Measurements from ENCODE around the gene TMEM229B.

Gene TMEM229B

DNA sequence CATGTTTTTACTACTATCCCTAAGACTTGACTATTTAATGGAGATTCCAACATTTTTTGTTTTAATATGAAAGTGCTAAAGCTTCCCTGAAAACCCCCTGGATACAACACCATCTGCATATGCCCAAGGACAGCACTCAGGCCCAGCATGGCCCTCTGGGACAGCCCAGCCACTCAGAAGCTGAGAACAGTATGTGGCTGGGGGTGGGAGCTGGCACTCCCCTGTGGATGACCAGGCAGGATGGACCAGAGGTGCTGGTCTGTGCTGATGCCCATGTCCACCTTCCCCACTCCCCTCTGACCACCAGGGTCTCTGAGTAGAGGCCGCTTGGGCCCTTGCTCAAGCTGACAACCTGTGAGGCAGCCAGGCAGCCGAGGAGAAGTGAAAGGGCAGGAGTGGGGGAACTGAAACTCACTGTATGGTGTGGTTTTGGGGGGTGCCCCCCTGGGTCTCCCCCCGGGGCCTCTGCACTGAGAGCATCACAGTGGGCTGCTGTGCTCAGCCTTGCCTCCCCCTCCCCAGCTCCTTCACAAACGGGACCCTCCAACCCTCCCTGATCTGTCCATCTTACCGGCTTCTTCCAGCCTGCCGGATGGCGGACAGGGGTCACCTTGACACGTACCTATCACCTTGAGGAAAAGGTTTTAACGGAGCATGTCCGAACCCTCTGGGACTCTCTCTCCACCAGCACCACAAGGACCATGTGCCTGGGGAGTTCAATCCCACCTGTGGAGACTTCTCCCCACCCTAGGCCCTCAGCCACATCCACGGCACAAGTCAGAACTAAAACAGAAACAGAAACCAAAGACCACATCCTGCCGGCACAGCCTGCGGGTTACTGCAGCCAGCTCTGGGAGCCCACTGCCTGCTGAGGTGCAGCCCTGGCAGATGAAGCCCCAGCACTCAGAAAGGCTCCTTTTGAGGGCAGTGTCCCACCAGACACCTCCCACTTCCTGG, at the start of gene TMEM229B:
Gene TMEM229B (minus strand): TSS at position 785 of the 957 bp plus-strand sequence. CDS start 14,798 bp downstream, outside the sequence.
- peaks cover 25% of the 10 kb centered on the region for H3K27me3 Mint-ChIP-seq (ENCODE audit: low read depth)
- H3K27ac Mint-ChIP-seq = peak within 1 kb of the TSS; percentile 97
- peaks cover 40% of the 10 kb centered on the region for H3K4me1 Mint-ChIP-seq (ENCODE audit: low read depth)
- H3K36me3 Mint-ChIP-seq (ENCODE audit: low read depth) = peaks cover 25% of the 10 kb centered on the region
- peaks cover 9% of the 10 kb centered on the region for H3K9me3 Mint-ChIP-seq
- H3K4me3 Mint-ChIP-seq = peak within 1 kb of the TSS; percentile 94

- no peak overlapping the region for H3K27ac Mint-ChIP-seq
- no peak overlapping the region for H3K4me3 Mint-ChIP-seq
- H3K9me3 Mint-ChIP-seq = no peaks in the 10 kb centered on the region
- H3K4me1 Mint-ChIP-seq (ENCODE audit: low read depth) = peaks cover 9% of the 10 kb centered on the region
- H3K27me3 Mint-ChIP-seq (ENCODE audit: low read depth) = peaks cover 52% of the 10 kb centered on the region
- H3K36me3 Mint-ChIP-seq (ENCODE audit: low read depth) = no peaks in the 10 kb centered on the region
Measured at GRCh38 chr14:67537736-67538135, 49.2 kb upstream of the TMEM229B start.

DNA sequence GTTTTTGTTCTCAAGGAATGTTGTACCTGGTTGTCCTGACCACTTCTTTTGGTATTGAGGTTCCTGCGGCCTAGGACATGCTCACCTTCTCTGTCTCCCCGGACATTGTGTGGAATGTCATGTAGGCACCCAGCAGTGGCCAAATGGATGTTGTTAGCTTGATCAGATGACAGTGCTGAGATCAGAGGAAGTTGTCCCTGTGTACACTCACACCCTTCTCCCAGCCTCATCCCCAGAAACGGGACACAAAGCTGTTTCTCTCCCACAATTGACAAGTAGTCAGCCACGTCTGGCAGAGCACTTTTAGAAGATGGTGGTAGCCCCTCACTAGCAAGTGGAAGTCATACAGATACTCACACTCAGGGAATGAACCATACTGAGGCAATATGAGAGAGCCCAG, 47.6 kb upstream of the TMEM229B start:
- no peaks in the 10 kb centered on the region for H3K36me3 Mint-ChIP-seq (ENCODE audit: low read depth)
- H3K9me3 Mint-ChIP-seq = no peaks in the 10 kb centered on the region
- no peak overlapping the region for H3K4me3 Mint-ChIP-seq
- H3K27me3 Mint-ChIP-seq (ENCODE audit: low read depth) = peaks cover 58% of the 10 kb centered on the region
- peaks cover 4% of the 10 kb centered on the region for H3K4me1 Mint-ChIP-seq (ENCODE audit: low read depth)
- H3K27ac Mint-ChIP-seq = peak overlapping the region; percentile 29

DNA sequence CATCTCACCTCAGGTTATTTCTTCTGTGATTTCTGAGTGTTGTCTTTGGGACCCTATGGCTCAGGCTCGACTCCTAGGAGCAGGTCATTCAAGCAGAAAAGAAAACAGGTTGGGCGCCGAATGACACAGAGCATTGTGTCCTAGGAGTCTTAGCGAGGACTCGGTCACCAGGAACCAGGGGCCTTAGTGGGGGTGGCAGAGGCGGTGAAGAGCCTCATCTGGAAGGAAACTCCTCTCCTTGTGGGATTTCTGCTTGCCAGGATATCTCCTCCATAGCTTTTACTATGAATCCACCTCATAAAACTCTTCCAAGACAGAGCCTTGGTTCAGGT, 45.2 kb upstream of the TMEM229B start:
- Mint-ChIP-seq H3K4me3 (peak overlapping the region; percentile 65), H3K9me3 (no peaks in the 10 kb centered on the region), H3K4me1 (ENCODE audit: low read depth) (peaks cover 4% of the 10 kb centered on the region), H3K27me3 (ENCODE audit: low read depth) (peaks cover 64% of the 10 kb centered on the region), H3K36me3 (ENCODE audit: low read depth) (no peaks in the 10 kb centered on the region), H3K27ac (no peak overlapping the region)

DNA sequence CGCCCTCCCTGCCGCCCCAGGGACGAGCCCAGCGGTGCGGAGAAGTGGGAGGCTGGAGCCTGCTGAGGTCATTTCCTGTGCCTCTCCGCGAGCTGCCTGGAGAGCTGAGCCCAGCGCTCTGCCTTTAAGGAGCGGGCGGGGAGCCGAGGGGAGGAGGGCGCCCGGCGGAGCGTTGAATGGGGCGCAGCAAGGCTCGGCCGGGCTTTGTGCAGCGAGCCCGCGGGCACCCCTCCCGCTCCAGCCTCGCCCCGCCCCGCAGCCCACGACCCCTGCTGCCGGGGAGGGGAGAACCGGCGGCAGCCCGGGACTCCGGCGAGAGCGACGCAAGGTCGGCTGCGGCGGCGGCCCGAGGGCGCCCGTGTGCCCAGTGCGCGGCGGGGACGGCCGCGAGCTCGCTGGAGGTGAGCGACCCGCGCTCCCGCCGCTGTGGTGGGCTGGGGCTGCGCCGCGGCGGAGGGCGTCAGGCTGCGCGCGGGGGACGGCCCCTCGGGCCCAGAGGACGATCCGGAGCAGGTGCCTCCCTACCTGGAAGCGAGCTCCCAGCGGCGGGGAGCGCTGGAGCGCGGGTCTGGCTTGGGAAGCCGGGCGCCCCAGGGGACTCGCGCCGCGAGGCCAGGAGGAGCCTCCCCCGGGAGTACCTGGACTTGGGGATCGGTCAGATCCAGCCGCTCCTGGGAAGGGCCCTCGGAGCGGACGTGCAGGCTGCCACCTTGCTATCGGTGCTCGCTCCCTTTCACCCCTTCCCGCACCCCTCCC, 44.7 kb upstream of the TMEM229B start, which contains the start of gene PLEKHH1:
Gene PLEKHH1 (plus strand): TSS at position 293 of the 756 bp plus-strand sequence. CDS start 8,578 bp downstream, outside the sequence.
- peaks cover 64% of the 10 kb centered on the region for H3K27me3 Mint-ChIP-seq (ENCODE audit: low read depth)
- peaks cover 4% of the 10 kb centered on the region for H3K4me1 Mint-ChIP-seq (ENCODE audit: low read depth)
- H3K36me3 Mint-ChIP-seq (ENCODE audit: low read depth) = no peaks in the 10 kb centered on the region
- no peak within 1 kb of the TSS for H3K27ac Mint-ChIP-seq
- no peaks in the 10 kb centered on the region for H3K9me3 Mint-ChIP-seq
- H3K4me3 Mint-ChIP-seq = peak within 1 kb of the TSS; percentile 65

DNA sequence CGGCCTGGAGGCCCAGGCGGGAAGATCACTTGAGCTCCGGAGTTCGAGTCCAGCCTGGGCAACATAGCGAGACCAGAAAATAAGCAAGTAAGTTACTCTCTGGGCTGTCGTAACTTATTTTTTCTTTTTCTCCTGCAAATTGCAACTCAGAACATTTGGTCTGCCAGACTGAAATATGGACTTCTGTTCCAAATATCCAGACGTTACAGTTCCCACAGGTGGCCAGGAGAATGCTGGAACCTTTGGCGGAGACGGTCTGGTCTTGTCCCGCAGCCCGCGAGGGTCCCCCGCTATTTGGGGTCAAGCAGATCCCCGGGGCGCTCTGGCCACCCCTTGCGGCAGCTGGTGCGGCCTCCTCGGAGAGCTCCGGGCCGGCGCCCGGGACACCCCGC, 44.1 kb upstream of the TMEM229B start:
- Mint-ChIP-seq H3K9me3 (no peaks in the 10 kb centered on the region), H3K36me3 (ENCODE audit: low read depth) (no peaks in the 10 kb centered on the region), H3K27ac (no peak overlapping the region), H3K27me3 (ENCODE audit: low read depth) (peaks cover 66% of the 10 kb centered on the region), H3K4me3 (peak overlapping the region; percentile 31), H3K4me1 (ENCODE audit: low read depth) (peaks cover 4% of the 10 kb centered on the region)

DNA sequence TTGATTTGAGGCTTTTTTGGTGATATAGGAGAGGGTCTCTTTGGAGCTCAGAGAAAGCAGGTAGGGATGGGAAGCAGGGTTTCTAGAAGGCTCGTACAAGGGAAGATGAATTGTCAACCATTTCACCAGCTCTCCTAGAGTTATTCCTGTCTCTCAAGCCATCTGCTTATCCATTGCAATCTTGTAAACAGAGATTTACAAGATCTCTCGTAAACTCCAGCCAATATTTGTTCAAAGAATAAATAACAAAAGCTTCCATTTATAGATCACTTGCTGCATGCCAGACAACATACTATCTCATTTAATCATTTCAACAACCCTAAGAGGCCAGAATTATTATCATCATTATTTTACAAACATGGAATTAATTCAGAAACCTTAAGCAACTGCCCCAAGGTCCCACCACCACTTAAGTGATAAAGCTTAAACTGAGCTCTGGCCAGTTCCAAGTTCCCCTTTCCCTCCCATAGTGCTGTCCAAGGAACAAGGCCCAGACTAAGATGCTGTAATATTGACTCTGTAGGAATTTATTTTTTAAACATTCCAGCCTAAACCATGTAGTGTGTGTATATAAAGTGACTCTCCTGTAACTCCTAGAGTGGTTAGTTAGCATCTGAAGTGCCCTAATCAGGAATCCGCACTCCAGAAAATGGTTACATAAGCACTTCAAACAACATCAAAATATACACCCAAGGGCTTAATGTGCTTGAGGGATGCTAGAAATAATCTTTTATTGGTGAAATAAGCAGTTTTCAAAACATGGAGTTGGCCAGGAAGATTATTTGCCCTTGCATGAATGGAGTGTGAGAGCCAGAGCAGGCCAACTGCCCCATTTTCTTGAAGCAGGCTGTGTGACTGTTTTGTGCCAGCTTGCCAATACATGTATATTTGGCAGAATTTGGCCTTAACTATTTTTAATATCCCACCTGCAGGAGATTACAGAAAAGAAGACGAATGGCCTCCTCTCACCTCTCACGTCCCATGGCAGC, 41.7 kb upstream of the TMEM229B start:
- no peak overlapping the region for H3K27ac Mint-ChIP-seq
- no peak overlapping the region for H3K4me3 Mint-ChIP-seq
- H3K9me3 Mint-ChIP-seq = no peaks in the 10 kb centered on the region
- peaks cover 71% of the 10 kb centered on the region for H3K27me3 Mint-ChIP-seq (ENCODE audit: low read depth)
- no peaks in the 10 kb centered on the region for H3K36me3 Mint-ChIP-seq (ENCODE audit: low read depth)
- H3K4me1 Mint-ChIP-seq (ENCODE audit: low read depth) = peaks cover 5% of the 10 kb centered on the region

DNA sequence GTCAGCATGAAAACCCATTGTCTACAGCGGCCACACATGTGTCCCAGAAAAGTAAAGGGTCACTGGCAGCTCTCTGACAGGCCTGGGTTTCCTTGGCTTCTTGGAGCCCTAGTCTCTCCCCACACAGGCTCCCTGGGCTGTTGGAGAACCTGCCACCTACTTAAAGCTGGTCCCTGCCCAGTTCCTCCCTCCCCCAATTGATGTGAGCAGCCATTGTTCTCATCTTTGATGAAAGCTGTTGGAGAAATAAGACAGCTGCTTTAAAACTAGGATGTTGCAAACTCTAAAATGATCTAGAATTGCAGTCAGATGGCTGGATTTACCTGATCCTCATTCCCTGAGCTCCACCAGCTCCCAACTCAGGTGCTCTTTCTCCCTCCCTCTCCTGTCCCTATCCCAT, 39.8 kb upstream of the TMEM229B start:
- Mint-ChIP-seq H3K4me3 (no peak overlapping the region), H3K36me3 (ENCODE audit: low read depth) (no peaks in the 10 kb centered on the region), H3K27ac (no peak overlapping the region), H3K9me3 (no peaks in the 10 kb centered on the region), H3K27me3 (ENCODE audit: low read depth) (peaks cover 71% of the 10 kb centered on the region), H3K4me1 (ENCODE audit: low read depth) (peaks cover 2% of the 10 kb centered on the region)

- peaks cover 2% of the 10 kb centered on the region for H3K4me1 Mint-ChIP-seq (ENCODE audit: low read depth)
- H3K27me3 Mint-ChIP-seq (ENCODE audit: low read depth) = peaks cover 74% of the 10 kb centered on the region
- H3K36me3 Mint-ChIP-seq (ENCODE audit: low read depth) = no peaks in the 10 kb centered on the region
- no peak overlapping the region for H3K4me3 Mint-ChIP-seq
- no peaks in the 10 kb centered on the region for H3K9me3 Mint-ChIP-seq
- no peak overlapping the region for H3K27ac Mint-ChIP-seq
Measured at GRCh38 chr14:67527756-67528155, 39.2 kb upstream of the TMEM229B start.

- Mint-ChIP-seq H3K4me3 (no peak overlapping the region), H3K27me3 (ENCODE audit: low read depth) (peaks cover 75% of the 10 kb centered on the region), H3K36me3 (ENCODE audit: low read depth) (no peaks in the 10 kb centered on the region), H3K9me3 (no peaks in the 10 kb centered on the region), H3K4me1 (ENCODE audit: low read depth) (peaks cover 2% of the 10 kb centered on the region), H3K27ac (no peak overlapping the region)
Measured at GRCh38 chr14:67526676-67527459, 38.3 kb upstream of the TMEM229B start.

GRCh38 chr14:67526181-67526580, 37.7 kb upstream of the TMEM229B start:
- H3K4me3 Mint-ChIP-seq = no peak overlapping the region
- H3K9me3 Mint-ChIP-seq = no peaks in the 10 kb centered on the region
- H3K27ac Mint-ChIP-seq = no peak overlapping the region
- H3K36me3 Mint-ChIP-seq (ENCODE audit: low read depth) = no peaks in the 10 kb centered on the region
- peaks cover 2% of the 10 kb centered on the region for H3K4me1 Mint-ChIP-seq (ENCODE audit: low read depth)
- H3K27me3 Mint-ChIP-seq (ENCODE audit: low read depth) = peaks cover 75% of the 10 kb centered on the region

DNA sequence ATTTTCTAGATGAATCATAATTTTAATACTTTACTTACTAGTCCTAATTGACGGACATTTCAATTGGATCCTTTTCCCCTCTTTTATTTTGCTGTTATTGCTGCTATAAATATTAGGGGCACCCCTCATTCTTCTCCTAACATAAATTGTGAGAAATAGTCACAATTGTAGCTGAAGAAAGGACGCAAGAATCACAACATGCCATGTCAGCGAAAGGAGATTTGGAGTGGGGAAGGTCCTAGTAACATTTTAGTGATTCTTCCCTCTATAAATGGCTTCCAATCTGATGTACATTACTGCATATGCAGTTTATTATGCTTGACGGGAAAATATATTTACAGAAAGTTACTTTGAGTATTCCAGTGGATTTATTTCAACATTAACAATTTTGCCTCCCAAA, 36.9 kb upstream of the TMEM229B start:
- no peaks in the 10 kb centered on the region for H3K9me3 Mint-ChIP-seq
- no peaks in the 10 kb centered on the region for H3K36me3 Mint-ChIP-seq (ENCODE audit: low read depth)
- H3K4me1 Mint-ChIP-seq (ENCODE audit: low read depth) = peaks cover 2% of the 10 kb centered on the region
- no peak overlapping the region for H3K27ac Mint-ChIP-seq
- H3K27me3 Mint-ChIP-seq (ENCODE audit: low read depth) = peaks cover 76% of the 10 kb centered on the region
- H3K4me3 Mint-ChIP-seq = no peak overlapping the region

- no peaks in the 10 kb centered on the region for H3K9me3 Mint-ChIP-seq
- H3K27me3 Mint-ChIP-seq (ENCODE audit: low read depth) = peaks cover 78% of the 10 kb centered on the region
- H3K4me3 Mint-ChIP-seq = no peak overlapping the region
- peaks cover 2% of the 10 kb centered on the region for H3K4me1 Mint-ChIP-seq (ENCODE audit: low read depth)
- H3K27ac Mint-ChIP-seq = no peak overlapping the region
- H3K36me3 Mint-ChIP-seq (ENCODE audit: low read depth) = no peaks in the 10 kb centered on the region
Measured at GRCh38 chr14:67524634-67524963, 36.1 kb upstream of the TMEM229B start.
